ENCODE results near the gene CHCHD3. TPM values are rescaled to one million over a fixed set of nuclear protein-coding genes. Genes with fewer than 3 reads are reported as not detected.
A peak's percentile ranks its signal among the peaks of the same experiment; 100 is the strongest.
"Not testable (repeated sequence)": the region's sequence is repeated elsewhere in the genome, so short reads cannot be mapped to it uniquely, and the experiment has no call there.

CHCHD3 gene
- total RNA-seq, 1 donor from 2014 or later: 209 TPM

DNA sequence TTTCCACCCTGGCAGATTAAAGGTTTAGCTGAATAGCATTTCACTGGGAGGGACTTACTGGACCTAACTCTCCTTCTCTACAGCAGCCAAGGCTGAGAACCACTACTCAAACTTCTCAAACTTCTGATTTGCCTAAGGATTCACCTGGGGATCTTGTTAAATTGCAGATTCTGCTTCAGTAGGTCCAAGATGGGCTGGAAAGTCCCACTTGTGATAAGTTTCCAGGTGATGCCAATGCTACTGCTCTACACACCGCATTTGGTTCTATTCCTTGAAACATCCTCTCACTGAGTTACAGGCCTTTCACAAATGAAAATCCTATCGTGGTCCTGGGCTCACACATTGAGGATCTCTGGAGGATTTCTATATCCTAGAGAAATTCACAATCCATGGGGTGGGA, 147.9 kb downstream of the CHCHD3 start:
- Histone ChIP-seq H3K27ac (replicated peaks) (no peak overlapping the region), H3K36me3 (no peaks in the 10 kb centered on the region), H3K27me3 (ENCODE audit: low read depth) (no peaks in the 10 kb centered on the region), H3K4me3 (no peak overlapping the region), H3K4me1 (peaks cover 5% of the 10 kb centered on the region), H3K9me3 (replicated peaks) (peaks cover 10% of the 10 kb centered on the region)
- TF ChIP-seq, protein P1, sequence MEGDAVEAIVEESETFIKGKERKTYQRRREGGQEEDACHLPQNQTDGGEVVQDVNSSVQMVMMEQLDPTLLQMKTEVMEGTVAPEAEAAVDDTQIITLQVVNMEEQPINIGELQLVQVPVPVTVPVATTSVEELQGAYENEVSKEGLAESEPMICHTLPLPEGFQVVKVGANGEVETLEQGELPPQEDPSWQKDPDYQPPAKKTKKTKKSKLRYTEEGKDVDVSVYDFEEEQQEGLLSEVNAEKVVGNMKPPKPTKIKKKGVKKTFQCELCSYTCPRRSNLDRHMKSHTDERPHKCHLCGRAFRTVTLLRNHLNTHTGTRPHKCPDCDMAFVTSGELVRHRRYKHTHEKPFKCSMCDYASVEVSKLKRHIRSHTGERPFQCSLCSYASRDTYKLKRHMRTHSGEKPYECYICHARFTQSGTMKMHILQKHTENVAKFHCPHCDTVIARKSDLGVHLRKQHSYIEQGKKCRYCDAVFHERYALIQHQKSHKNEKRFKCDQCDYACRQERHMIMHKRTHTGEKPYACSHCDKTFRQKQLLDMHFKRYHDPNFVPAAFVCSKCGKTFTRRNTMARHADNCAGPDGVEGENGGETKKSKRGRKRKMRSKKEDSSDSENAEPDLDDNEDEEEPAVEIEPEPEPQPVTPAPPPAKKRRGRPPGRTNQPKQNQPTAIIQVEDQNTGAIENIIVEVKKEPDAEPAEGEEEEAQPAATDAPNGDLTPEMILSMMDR (IDR thresholded peaks at IDR 0.05; ENCODE audit: borderline replicate concordance): no peak
- intact Hi-C loops (cut with micrococcal nuclease): no loop called here
- no peak for DNase-seq

GRCh38 chr7:132933072-132933458, 148.8 kb downstream of the CHCHD3 start:
- Histone ChIP-seq H3K36me3 (no peaks in the 10 kb centered on the region), H3K4me3 (no peak overlapping the region)
- intact Hi-C loops (cut with micrococcal nuclease): no loop called here

GRCh38 chr7:132932296-132933071, 149.4 kb downstream of the CHCHD3 start:
- Histone ChIP-seq H3K36me3 (no peaks in the 10 kb centered on the region), H3K27me3 (ENCODE audit: low read depth) (no peaks in the 10 kb centered on the region), H3K27ac (replicated peaks) (no peak overlapping the region), H3K9me3 (replicated peaks) (peaks cover 10% of the 10 kb centered on the region), H3K4me3 (no peak overlapping the region), H3K4me1 (peaks cover 5% of the 10 kb centered on the region)
- no peak for DNase-seq
- TF ChIP-seq, protein P1 (IDR thresholded peaks at IDR 0.05; ENCODE audit: borderline replicate concordance): no peak
- intact Hi-C loops (cut with micrococcal nuclease): no loop called here

More at GRCh38 chr7:132933072-132933458, 148.8 kb downstream of the CHCHD3 start:
- H3K4me1 ChIP-seq: peaks cover 5% of the 10 kb centered on the region
- TF ChIP-seq, protein P1 (IDR thresholded peaks at IDR 0.05; ENCODE audit: borderline replicate concordance): no peak
- no peak for DNase-seq
- H3K27me3 ChIP-seq (ENCODE audit: low read depth): no peaks in the 10 kb centered on the region
- no peak overlapping the region for H3K27ac ChIP-seq (replicated peaks)
- H3K9me3 ChIP-seq (replicated peaks): peaks cover 10% of the 10 kb centered on the region

GRCh38 chr7:132930881-132931280, 151.0 kb downstream of the CHCHD3 start:
- no peak overlapping the region for H3K27ac ChIP-seq (replicated peaks)
- intact Hi-C loops (cut with micrococcal nuclease): no loop called here
- H3K9me3 ChIP-seq (replicated peaks): peaks cover 5% of the 10 kb centered on the region
- TF ChIP-seq, protein P1 (IDR thresholded peaks at IDR 0.05; ENCODE audit: borderline replicate concordance): peak; percentile 29
- no peak overlapping the region for H3K4me3 ChIP-seq
- H3K27me3 ChIP-seq (ENCODE audit: low read depth): no peaks in the 10 kb centered on the region
- DNase-seq: no peak
- peaks cover 7% of the 10 kb centered on the region for H3K36me3 ChIP-seq
- no peaks in the 10 kb centered on the region for H3K4me1 ChIP-seq

DNA sequence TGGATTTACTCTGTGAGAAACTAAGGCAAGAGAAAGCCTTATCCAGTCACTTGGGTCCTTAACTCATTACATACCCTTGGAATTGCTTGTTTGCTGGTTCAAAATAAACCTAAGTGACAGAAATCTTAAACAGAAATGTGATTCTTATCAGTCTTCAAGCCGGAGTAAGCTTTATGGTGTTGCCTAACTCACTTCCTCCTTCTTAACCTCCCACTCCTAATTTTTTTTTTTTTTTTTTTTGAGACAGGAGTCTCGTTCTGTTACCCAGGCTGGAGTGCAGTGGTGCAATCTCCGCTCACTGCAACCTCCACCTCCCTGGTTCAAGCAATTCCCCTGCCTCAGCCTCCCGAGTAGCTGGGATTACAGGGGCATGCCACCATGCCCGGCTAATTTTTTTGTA, 151.9 kb downstream of the CHCHD3 start:
- H3K27ac ChIP-seq (replicated peaks); H3K36me3 ChIP-seq; H3K9me3 ChIP-seq (replicated peaks); intact Hi-C loops (cut with micrococcal nuclease); H3K4me1 ChIP-seq; H3K4me3 ChIP-seq; DNase-seq; H3K27me3 ChIP-seq (ENCODE audit: low read depth): not testable (repeated sequence)

DNA sequence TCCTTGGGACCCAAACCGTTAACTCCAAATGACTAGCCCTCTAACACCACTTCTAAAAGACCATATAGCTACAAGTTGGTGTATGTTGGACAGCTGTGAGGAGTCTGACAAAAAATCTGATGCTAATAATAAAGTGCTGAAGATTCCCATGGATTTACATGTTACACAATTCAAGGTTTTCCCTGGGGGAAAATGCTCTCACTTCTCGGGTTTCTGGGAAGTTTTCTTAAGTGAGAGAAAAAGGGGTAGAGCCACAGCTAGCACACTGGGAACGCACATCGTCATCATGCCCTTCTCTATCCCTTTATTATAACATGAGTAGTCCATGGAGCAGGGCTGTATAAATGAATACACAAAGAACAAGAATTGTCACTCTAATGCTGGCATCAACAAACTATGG, 162.1 kb downstream of the CHCHD3 start:
- TF ChIP-seq, protein P1 (IDR thresholded peaks at IDR 0.05; ENCODE audit: borderline replicate concordance): no peak
- DNase-seq: no peak
- intact Hi-C loops (cut with micrococcal nuclease): no loop called here
- Histone ChIP-seq H3K9me3 (replicated peaks) (no peaks in the 10 kb centered on the region), H3K36me3 (no peaks in the 10 kb centered on the region), H3K27me3 (ENCODE audit: low read depth) (no peaks in the 10 kb centered on the region), H3K4me3 (no peak overlapping the region), H3K4me1 (peaks cover 5% of the 10 kb centered on the region), H3K27ac (replicated peaks) (no peak overlapping the region)
